Suprapubic skin (tissue), 4 donors: ENCODE data around the gene CYP2B6. TPM values are rescaled to one million over a fixed set of nuclear protein-coding genes. Genes with fewer than 3 reads are reported as not detected.
"Not testable (repeated sequence)": the region's sequence is repeated elsewhere in the genome, so short reads cannot be mapped to it uniquely, and the experiment has no call there.

Source experiments
- DNase-seq, 2 donors: peaks; one replicate each; pipeline ENCODE4 v3.0.0-alpha.2; 2019; ENCODE audit warnings: low spot score in 2 of 2
- H3K27ac ChIP-seq: fragments of 200-600 bp; sonication (generic); one replicate; pipeline ENCODE4 v1.5.1; 2019
- H3K27me3 ChIP-seq: fragments of 200-600 bp; sonication (generic); one replicate; pipeline ENCODE4 v1.5.1; 2019
- H3K36me3 ChIP-seq: fragments of 200-600 bp; sonication (generic); one replicate; pipeline ENCODE4 v1.5.1; 2019
- H3K4me1 ChIP-seq: fragments of 200-600 bp; sonication (generic); one replicate; pipeline ENCODE4 v1.5.1; 2019
- H3K4me3 ChIP-seq: fragments of 200-600 bp; sonication (generic); one replicate; pipeline ENCODE4 v1.5.1; 2019; ENCODE audit warnings: mild to moderate bottlenecking
- H3K9me3 ChIP-seq: fragments of 200-600 bp; sonication (generic); one replicate; pipeline ENCODE4 v1.5.1; 2019
- EP300 ChIP-seq: sonication (generic); formaldehyde crosslinking; IDR thresholded peaks from one replicate; pipeline ENCODE4 v1.6.1; 2017; ENCODE audit warnings: antibody characterized with exemption
- POLR2A ChIP-seq, 2 donors: fragments of 450-650 bp; IDR thresholded peaks; one replicate each; pipeline ENCODE4 v1.6.1; 2017; ENCODE audit warnings: antibody characterized with exemption in 2 of 2, mild to moderate bottlenecking in 2 of 2, moderate library complexity in 2 of 2
- POLR2AphosphoS5 ChIP-seq, 3 donors: sonication (generic); formaldehyde crosslinking; IDR thresholded peaks; one replicate each; pipeline ENCODE4 v1.6.1; 2017; ENCODE audit warnings: antibody characterized with exemption in 3 of 3
- WGBS: methylation state at CpG from one replicate; pipeline ENCODE4 v1.1.5; 2018; 5-methylcytosine and 5-hydroxymethylcytosine counted together
- total RNA-seq, 4 donors: library from RNA; depleted of rRNA; stranded (reverse); fragments of >200 nt; gene quantifications; one replicate each; pipeline ENCODE4 v1.1.0, GENCODE V29; 2016
- TF ChIP-seq, protein P1 (sequence below), 2 donors: fragments of 200-600 bp in 1 of 2; fragments of 450-650 bp in 1 of 2; sonication (generic) in 1 of 2; IDR thresholded peaks; one replicate each; pipeline ENCODE4 v1.5.1; 2016 to 2019; ENCODE audit warnings: antibody characterized with exemption in 2 of 2, mild to moderate bottlenecking in 1 of 2, moderate library complexity in 1 of 2

CYP2B6 gene
- total RNA-seq, 4 donors from 2014 or later: 0.13 to 4.2 (median 1.0) TPM; not detected in 1

DNA sequence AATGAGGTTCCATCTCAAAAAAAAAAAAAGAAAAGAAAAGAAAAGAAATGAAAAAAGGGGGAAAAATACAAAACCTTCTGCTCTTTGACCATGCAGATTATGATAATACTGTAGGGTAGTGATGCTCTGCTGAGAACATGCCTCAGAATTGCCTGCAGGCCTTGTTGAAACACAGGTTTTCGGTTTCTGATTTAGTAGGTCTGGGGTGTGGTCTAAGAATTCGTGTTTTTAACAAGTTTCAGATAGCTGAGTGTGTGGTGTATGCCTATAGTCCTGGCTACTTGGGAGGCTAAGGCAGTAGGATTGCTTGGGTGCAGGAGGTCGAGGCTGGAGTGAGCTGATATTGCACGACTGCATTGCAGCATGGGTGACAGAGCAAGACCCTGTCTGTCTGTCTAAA is 14.9 kb upstream of the CYP2B6 start:
- H3K4me1 ChIP-seq: no peaks in the 10 kb centered on the region
- H3K27ac ChIP-seq: no peak overlapping the region
- peaks cover 14% of the 10 kb centered on the region for H3K27me3 ChIP-seq
- TF ChIP-seq POLR2AphosphoS5 (IDR thresholded peaks at IDR 0.05): no peak
- no peaks in the 10 kb centered on the region for H3K36me3 ChIP-seq
- H3K9me3 ChIP-seq: no peaks in the 10 kb centered on the region
- H3K4me3 ChIP-seq: no peak overlapping the region
- 58% methylated on average over 4 of the region's 4 CpGs for WGBS
- no peak for DNase-seq

DNA sequence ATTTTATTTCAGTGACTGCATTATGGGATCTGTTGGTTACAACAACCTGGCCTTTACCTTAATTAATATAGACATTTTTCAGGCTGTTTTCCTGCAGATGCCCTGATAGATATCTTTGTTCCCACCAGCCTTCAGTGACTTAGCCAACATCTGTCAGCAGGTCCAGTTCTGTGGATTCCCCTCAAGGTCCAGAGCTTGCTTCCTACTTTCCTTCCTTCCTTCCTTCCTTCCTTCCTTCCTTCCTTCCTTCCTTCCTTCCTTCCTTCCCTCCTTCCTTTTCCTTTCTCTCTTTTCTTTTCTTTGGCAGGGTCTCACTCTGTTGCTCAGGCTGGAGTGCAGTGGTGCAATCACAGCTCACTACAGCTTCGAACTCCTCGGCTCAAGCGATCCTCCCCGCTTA is 14.4 kb upstream of the CYP2B6 start:
- whole genome bisulfite sequencing: 85% methylated on average over 4 of the region's 4 CpGs
- TF ChIP-seq POLR2AphosphoS5 (IDR thresholded peaks at IDR 0.05) (no peak), EP300 (no peak), POLR2A (IDR thresholded peaks at IDR 0.05) (no peak)
- TF ChIP-seq, protein P1, sequence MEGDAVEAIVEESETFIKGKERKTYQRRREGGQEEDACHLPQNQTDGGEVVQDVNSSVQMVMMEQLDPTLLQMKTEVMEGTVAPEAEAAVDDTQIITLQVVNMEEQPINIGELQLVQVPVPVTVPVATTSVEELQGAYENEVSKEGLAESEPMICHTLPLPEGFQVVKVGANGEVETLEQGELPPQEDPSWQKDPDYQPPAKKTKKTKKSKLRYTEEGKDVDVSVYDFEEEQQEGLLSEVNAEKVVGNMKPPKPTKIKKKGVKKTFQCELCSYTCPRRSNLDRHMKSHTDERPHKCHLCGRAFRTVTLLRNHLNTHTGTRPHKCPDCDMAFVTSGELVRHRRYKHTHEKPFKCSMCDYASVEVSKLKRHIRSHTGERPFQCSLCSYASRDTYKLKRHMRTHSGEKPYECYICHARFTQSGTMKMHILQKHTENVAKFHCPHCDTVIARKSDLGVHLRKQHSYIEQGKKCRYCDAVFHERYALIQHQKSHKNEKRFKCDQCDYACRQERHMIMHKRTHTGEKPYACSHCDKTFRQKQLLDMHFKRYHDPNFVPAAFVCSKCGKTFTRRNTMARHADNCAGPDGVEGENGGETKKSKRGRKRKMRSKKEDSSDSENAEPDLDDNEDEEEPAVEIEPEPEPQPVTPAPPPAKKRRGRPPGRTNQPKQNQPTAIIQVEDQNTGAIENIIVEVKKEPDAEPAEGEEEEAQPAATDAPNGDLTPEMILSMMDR (IDR thresholded peaks at IDR 0.05): no peak
- Histone ChIP-seq H3K9me3 (no peaks in the 10 kb centered on the region), H3K27me3 (peaks cover 14% of the 10 kb centered on the region), H3K4me3 (no peak overlapping the region), H3K4me1 (no peaks in the 10 kb centered on the region), H3K27ac (no peak overlapping the region), H3K36me3 (no peaks in the 10 kb centered on the region)
- no peak for DNase-seq

DNA sequence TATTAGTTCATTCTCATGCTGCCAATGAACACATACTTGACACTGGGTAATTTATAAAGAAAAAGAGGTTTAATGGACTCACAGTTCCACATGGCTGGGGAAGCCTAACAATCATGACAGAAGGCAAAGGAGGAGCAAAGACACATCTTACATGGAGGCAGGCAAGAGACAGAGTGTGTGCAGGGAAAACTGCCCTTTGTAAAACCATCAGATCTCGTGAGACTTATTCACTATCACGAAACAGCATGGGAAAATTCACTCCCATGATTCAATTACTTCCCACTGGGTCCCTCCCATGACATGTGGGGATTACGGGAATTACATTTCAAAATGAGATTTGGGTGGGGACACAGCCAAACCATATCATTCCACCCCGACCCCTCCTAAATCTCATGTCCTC is 11.3 kb upstream of the CYP2B6 start:
- WGBS: 69% methylated on average over 4 of the region's 4 CpGs
- not testable (repeated sequence) for H3K4me3 ChIP-seq, H3K4me1 ChIP-seq, H3K9me3 ChIP-seq, DNase-seq, H3K27ac ChIP-seq, H3K36me3 ChIP-seq
- H3K27me3 ChIP-seq: peaks cover 17% of the 10 kb centered on the region

DNA sequence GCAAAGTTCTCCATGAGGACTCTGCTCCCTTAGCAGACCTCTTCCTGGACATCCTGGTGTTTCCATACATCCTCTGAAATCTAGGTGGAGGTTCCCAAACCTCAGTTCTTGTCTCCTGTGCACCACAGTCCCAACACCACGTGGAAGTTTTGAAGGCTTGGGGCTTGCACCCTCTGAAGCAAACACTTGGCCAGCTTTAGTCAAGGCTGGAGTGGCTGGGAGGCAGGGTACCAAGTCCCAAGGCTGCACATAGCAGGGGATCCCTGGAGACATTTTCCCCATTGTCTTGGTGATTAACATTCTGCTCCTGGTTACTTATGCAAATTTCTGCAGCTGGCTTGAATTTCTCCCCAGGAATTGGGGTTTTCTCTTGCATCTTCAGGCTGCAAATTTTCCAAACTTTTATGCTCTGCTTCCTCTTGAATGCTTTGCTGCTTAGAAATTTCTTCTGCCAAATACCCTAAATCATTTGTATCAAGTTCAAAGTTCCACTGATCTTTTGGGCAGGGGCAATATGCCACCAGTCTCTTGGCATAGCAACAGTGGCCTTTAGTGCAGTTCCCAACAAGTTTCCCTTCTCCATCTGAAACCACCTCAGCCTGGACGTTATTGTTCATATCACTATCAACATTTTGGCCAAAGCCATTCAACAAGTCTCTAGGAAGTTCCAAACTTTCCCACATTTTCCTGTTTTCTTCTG is 10.2 kb upstream of the CYP2B6 start:
- H3K4me1 ChIP-seq: not testable (repeated sequence)

DNA sequence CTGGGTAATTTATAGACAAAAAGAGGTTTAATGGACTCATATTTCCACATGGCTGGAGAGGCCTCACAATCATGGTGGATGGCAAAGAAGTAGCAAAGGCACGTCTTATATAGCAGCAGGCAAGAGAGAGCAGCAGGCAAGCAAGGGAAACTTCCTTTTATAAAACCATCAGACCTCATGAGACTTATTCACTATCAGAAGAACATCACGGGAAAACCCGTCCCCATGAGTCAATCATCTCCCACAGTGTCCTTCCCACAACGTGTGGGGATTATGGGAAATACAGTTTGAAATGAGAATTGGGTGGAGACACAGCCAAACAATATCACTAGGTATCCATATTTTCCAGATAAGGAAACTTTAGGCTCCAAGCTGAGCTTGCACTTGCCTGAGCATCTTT is 9.5 kb upstream of the CYP2B6 start:
- Histone ChIP-seq H3K27ac (no peak overlapping the region), H3K4me1 (no peaks in the 10 kb centered on the region), H3K4me3 (no peak overlapping the region), H3K36me3 (no peaks in the 10 kb centered on the region), H3K9me3 (no peaks in the 10 kb centered on the region), H3K27me3 (peaks cover 17% of the 10 kb centered on the region)
- WGBS: 54% methylated on average over 4 of the region's 4 CpGs
- TF ChIP-seq POLR2AphosphoS5 (IDR thresholded peaks at IDR 0.05) (no peak), EP300 (no peak), POLR2A (IDR thresholded peaks at IDR 0.05) (no peak)
- TF ChIP-seq, protein P1 (IDR thresholded peaks at IDR 0.05): no peak
- DNase-seq: no peak

More for the DNA sequence above, 10.2 kb upstream of the CYP2B6 start:
- WGBS: 26% methylated on average over 2 of the region's 2 CpGs
- H3K9me3 ChIP-seq, DNase-seq, H3K4me3 ChIP-seq, H3K36me3 ChIP-seq, H3K27ac ChIP-seq: not testable (repeated sequence)
- peaks cover 17% of the 10 kb centered on the region for H3K27me3 ChIP-seq

DNA sequence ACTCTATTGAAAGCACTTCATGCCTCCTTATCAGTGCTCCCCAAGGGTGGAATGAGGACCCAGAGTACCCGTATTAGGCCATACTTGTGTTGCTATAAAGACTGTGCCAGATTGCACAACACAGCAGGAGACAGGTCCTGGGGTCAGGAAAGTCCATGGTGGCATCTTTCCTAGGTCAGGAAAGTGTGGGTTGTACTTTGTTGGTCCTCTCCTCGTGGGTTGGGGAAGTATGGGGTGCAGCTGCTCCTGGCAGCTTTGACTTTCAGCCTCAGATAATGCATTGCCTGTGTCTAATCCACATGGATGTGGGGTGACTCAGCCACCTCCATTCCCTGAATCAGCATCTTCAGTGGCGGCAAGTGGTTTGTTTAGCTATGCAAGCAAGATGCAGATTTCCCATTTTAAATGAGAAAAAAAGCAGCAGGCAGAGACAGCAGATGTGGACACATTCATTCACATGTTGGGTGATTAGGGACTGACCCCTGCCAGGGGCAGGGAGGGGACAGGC is 8.4 kb upstream of the CYP2B6 start:
- DNase-seq: no peak
- TF ChIP-seq, protein P1 (IDR thresholded peaks at IDR 0.05): no peak
- TF ChIP-seq POLR2A (IDR thresholded peaks at IDR 0.05) (no peak), POLR2AphosphoS5 (IDR thresholded peaks at IDR 0.05) (no peak), EP300 (no peak)
- no peaks in the 10 kb centered on the region for H3K4me1 ChIP-seq
- H3K27ac ChIP-seq: no peak overlapping the region
- H3K27me3 ChIP-seq: peaks cover 23% of the 10 kb centered on the region
- H3K36me3 ChIP-seq: no peaks in the 10 kb centered on the region
- H3K9me3 ChIP-seq: no peaks in the 10 kb centered on the region
- 7% methylated on average over 3 of the region's 3 CpGs for WGBS
- H3K4me3 ChIP-seq: no peak overlapping the region

DNA sequence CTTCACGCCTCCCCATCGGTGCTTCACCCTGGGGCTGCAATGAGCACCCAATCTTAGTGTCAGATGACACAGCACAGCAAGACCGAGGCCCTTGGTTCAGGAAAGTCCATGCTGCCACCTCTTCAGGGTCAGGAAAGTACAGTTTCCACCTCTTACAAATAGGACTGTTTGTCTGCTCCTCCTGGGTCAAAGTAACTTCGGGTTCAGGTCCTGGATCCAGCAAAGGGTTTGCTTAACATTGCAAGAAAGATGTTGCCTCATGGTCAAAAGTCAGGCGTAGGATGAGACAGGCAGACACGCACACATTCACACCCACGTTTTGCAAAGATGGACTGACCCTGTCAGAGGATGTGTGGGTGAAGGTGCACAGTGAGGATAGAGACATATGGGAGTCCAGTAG is 1.6 kb upstream of the CYP2B6 start:
- no peak overlapping the region for H3K27ac ChIP-seq
- TF ChIP-seq POLR2A (IDR thresholded peaks at IDR 0.05) (no peak), EP300 (no peak), POLR2AphosphoS5 (IDR thresholded peaks at IDR 0.05) (no peak)
- TF ChIP-seq, protein P1 (IDR thresholded peaks at IDR 0.05): no peak
- H3K9me3 ChIP-seq: no peaks in the 10 kb centered on the region
- peaks cover 6% of the 10 kb centered on the region for H3K27me3 ChIP-seq
- WGBS: 86% methylated on average over 7 of the region's 7 CpGs
- no peak overlapping the region for H3K4me3 ChIP-seq
- H3K36me3 ChIP-seq: no peaks in the 10 kb centered on the region
- no peak for DNase-seq
- H3K4me1 ChIP-seq: no peaks in the 10 kb centered on the region
